Activated naive CD8-positive, alpha-beta T cell (primary cell): ENCODE results near the gene SLC6A12.

Source experiments
- H3K27ac Mint-ChIP-seq: one replicate; pipeline ENCODE4 v1.8.0; 2021; ENCODE audit warnings: mixed read lengths
- H3K27me3 Mint-ChIP-seq: one replicate; pipeline ENCODE4 v1.8.0; 2021; ENCODE audit warnings: mixed read lengths
- H3K36me3 Mint-ChIP-seq: one replicate; pipeline ENCODE4 v1.8.0; 2021; ENCODE audit warnings: mixed read lengths
- H3K4me1 Mint-ChIP-seq: one replicate; pipeline ENCODE4 v1.8.0; 2021; ENCODE audit warnings: low read depth, mixed read lengths
- H3K4me3 Mint-ChIP-seq: one replicate; pipeline ENCODE4 v1.8.0; 2021; ENCODE audit warnings: mild to moderate bottlenecking, mixed read lengths
- H3K9me3 Mint-ChIP-seq: one replicate; pipeline ENCODE4 v1.8.0; 2021; ENCODE audit warnings: low read depth, mixed read lengths

The SLC6A12 gene

DNA sequence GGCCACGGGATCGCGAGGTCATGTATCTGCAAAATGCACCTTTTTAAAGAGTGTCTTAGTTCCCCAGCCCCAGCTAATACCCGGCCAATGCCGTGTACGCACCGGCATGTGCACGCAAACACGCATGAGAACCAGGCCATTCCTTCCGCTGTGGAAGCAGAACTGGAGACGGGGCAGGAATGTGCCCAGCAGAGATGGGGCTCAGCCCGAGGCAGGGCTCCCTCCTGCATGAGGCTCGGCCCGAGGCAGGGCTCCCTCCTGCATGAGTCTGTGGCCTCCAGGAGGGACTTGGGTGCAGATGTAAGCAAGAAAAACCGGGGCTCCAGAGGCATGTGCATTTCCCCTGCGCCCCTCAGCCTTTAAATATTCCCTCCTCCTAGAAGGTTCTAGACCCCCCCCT lies 38.2 kb downstream of the SLC6A12 start:
- no peaks in the 10 kb centered on the region for H3K36me3 Mint-ChIP-seq
- no peaks in the 10 kb centered on the region for H3K9me3 Mint-ChIP-seq
- peaks cover 2% of the 10 kb centered on the region for H3K27me3 Mint-ChIP-seq
- no peak overlapping the region for H3K27ac Mint-ChIP-seq
- H3K4me3 Mint-ChIP-seq = no peak overlapping the region
- H3K4me1 Mint-ChIP-seq = peaks cover 3% of the 10 kb centered on the region

DNA sequence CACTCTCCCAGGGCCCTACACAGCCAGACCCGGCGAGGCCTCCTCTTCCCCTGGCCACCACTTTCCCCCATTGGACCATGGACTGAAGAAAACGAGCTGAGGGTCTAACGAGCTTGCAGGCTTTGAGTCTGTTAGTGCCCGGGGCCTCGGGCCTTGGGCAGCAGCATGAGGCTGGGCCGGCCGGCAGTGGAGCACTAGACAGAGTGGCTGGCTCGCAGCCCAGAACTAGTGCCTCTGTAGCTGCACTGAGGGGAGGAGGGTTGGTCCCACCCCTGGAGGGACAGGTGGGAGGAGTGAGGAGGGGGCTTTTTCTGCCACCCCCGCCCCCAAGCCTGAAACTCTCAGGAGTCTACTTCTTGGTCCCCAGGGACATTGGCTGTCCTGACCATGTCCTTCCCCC lies 38.7 kb downstream of the SLC6A12 start:
- H3K36me3 Mint-ChIP-seq = no peaks in the 10 kb centered on the region
- H3K4me3 Mint-ChIP-seq = no peak overlapping the region
- H3K4me1 Mint-ChIP-seq = peaks cover 2% of the 10 kb centered on the region
- H3K27ac Mint-ChIP-seq = no peak overlapping the region
- H3K9me3 Mint-ChIP-seq = no peaks in the 10 kb centered on the region
- peaks cover 2% of the 10 kb centered on the region for H3K27me3 Mint-ChIP-seq

DNA sequence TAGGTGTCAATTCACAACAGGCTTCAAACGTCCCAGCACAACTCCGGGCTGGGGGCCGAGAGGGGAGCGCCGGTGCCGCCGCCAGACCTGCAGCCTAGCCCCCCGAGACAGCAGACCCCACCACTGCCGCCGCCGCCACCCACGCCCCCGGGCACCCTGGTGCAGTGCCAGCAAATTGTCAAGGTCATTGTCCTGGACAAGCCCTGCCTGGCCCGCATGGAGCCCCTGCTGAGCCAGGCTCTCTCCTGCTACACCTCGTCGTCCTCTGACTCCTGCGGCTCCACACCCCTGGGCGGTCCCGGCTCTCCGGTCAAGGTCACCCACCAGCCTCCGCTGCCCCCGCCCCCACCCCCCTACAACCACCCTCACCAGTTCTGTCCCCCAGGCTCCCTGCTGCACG lies 39.4 kb downstream of the SLC6A12 start:
- no peaks in the 10 kb centered on the region for H3K9me3 Mint-ChIP-seq
- H3K36me3 Mint-ChIP-seq = no peaks in the 10 kb centered on the region
- H3K27me3 Mint-ChIP-seq = peaks cover 2% of the 10 kb centered on the region
- H3K4me1 Mint-ChIP-seq = peaks cover 4% of the 10 kb centered on the region
- H3K4me3 Mint-ChIP-seq = no peak overlapping the region
- H3K27ac Mint-ChIP-seq = no peak overlapping the region

DNA sequence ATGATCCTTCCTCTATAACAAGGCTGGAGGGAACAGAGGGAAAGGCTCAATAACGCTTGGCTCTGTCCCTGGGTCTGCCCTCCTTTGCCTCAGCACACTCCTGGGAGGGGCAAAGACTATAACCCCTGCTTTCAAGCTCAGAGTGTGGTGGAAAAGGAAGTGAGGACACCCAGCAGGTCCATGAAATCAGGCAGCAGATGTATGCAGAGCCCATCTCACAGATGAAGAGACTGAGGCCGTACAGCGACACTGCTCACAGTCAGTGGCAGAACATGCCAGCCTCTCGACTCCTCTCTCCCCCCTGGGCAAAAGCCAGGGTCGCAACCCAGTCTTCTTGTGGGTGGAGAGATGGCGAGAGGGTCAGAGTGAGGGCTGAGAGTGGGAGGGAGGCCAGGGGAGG lies 39.8 kb downstream of the SLC6A12 start:
- Mint-ChIP-seq H3K27ac (no peak overlapping the region), H3K4me3 (no peak overlapping the region), H3K9me3 (no peaks in the 10 kb centered on the region), H3K4me1 (peaks cover 9% of the 10 kb centered on the region), H3K36me3 (no peaks in the 10 kb centered on the region), H3K27me3 (peaks cover 2% of the 10 kb centered on the region)

DNA sequence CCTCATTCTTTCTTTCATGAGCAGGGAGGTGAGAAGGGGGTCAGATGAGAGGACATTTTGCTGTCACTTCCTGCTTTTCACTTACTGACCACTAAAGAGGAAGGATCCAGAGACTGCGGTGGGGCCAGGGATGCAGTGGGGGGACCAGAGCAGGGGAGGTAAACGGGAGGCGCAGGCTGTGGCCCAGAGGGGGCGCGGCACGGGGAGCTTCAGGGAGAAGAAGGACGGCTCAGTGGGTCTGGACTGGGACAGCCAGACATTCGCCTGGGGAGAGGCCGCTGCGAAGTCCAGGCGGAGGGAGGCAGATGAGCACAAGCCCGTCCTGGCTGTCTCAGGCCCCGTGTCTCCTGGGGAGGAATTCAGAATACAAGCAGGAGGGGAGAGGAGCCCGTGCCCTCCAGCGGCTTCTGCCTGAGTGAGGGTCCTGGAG lies 41.2 kb downstream of the SLC6A12 start:
- Mint-ChIP-seq H3K36me3 (no peaks in the 10 kb centered on the region), H3K27me3 (no peaks in the 10 kb centered on the region), H3K27ac (no peak overlapping the region), H3K4me1 (peaks cover 16% of the 10 kb centered on the region), H3K9me3 (no peaks in the 10 kb centered on the region), H3K4me3 (no peak overlapping the region)

DNA sequence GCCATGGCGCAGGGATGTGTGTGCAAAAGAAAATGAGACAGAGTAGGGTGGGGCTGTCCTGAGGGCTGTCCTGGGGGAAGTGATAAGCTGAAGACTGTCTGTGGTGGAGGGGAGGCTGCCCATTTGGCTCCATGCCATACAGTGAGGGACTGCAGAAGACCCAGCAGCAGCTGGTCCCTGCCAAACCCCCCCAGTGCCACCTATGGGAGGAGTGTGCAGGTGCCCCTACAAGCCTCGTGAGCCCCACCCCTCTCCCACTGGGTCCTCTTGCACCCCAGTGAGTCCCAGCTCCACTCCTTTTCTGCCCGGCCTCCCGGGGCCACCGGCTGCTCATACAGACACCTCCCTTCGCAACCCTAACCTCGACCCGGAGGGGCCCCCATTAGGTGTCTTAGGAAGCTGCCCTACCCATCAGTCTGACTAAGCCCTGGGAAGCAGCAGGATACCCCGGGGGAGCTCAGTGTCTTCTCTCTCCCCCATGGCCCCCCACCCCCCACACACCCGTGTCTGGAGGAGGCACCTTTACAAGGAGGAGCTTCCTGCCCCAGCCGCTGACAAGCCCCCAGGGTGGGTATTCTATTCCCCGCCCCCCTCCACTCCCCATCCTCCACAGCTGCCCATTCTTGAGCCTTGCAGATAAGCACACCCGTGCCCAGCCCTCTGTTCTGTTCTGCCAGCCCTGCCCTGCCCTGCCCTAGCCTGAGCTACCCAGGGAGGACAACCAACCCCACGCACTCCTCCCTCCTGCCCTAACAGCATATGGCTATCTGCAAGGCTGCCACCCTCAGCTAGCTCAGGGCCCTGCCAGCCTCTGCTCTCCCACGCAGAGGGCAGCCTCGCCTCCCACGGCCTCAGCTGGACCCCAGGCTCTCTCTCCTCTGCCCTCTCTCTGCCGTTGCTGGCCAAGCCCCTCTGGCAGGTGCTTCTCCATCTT lies 41.9 kb downstream of the SLC6A12 start:
- H3K9me3 Mint-ChIP-seq = no peaks in the 10 kb centered on the region
- peaks cover 16% of the 10 kb centered on the region for H3K4me1 Mint-ChIP-seq
- H3K27ac Mint-ChIP-seq = no peak overlapping the region
- H3K4me3 Mint-ChIP-seq = no peak overlapping the region
- peaks cover 2% of the 10 kb centered on the region for H3K27me3 Mint-ChIP-seq
- no peaks in the 10 kb centered on the region for H3K36me3 Mint-ChIP-seq

DNA sequence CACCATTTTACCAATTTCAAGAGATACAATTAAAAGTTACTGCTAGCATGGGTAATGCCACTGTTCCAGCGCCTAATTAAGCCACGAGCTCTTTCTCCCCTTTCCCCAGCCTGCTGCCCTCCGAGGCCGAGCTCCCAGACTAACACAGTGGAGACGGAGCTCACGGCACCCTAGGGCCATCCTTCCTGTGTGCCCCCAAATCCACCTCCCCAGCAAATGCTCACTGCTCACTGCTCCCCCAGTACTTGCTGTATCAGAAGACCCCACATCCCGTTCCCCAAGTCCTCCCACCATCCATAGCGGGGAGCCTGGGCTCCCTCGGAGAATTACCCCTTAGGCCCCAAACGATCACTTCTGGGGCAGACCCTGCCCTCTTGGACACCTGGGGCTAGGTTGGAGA lies 42.7 kb downstream of the SLC6A12 start:
- no peak overlapping the region for H3K4me3 Mint-ChIP-seq
- no peaks in the 10 kb centered on the region for H3K9me3 Mint-ChIP-seq
- peaks cover 2% of the 10 kb centered on the region for H3K27me3 Mint-ChIP-seq
- H3K27ac Mint-ChIP-seq = no peak overlapping the region
- H3K4me1 Mint-ChIP-seq = peaks cover 16% of the 10 kb centered on the region
- H3K36me3 Mint-ChIP-seq = no peaks in the 10 kb centered on the region

DNA sequence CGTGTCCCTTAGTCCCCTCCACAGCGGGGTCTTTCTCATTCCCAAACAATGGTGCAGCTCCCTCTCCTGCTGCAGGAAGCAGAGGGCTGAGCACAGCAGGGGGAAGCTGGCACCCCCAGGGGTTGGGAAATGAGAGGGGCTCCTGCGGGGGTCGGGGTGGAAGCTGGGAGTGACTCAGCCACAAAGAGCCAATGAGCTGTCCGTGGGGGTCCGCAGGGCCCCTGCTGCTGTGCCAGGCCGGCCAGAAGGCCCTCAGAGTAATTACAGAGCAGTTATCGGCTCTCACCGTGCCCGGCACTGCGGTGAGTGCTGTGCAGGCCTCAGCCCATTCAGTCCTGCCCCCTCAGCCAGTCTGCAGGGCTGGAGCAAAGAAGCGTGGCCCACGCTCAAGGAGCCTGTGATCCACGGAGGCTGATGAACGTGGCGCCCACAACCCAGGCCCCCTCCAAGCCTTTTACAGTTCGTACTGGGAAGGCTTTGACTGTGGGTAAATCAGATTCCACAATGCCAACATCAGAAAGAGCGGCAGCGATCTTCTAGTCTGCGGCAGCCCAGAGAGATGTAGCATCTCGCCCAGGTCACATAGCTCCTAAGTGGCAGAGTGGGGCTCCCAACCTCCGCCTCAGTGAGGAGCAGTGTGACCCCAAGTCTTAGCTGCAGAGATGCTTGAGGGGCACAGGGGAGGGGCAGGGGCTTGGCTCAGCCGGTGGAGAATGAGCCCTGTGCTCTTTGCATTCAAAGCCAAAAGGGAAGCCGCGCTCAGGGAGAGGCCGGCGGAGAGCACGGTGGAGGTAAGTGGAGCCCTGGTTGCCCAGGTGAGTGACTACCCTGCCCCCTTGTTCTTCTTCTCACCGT lies 43.4 kb downstream of the SLC6A12 start:
- Mint-ChIP-seq H3K36me3 (no peaks in the 10 kb centered on the region), H3K27ac (no peak overlapping the region), H3K9me3 (no peaks in the 10 kb centered on the region), H3K4me1 (peaks cover 16% of the 10 kb centered on the region), H3K4me3 (no peak overlapping the region), H3K27me3 (peaks cover 2% of the 10 kb centered on the region)

DNA sequence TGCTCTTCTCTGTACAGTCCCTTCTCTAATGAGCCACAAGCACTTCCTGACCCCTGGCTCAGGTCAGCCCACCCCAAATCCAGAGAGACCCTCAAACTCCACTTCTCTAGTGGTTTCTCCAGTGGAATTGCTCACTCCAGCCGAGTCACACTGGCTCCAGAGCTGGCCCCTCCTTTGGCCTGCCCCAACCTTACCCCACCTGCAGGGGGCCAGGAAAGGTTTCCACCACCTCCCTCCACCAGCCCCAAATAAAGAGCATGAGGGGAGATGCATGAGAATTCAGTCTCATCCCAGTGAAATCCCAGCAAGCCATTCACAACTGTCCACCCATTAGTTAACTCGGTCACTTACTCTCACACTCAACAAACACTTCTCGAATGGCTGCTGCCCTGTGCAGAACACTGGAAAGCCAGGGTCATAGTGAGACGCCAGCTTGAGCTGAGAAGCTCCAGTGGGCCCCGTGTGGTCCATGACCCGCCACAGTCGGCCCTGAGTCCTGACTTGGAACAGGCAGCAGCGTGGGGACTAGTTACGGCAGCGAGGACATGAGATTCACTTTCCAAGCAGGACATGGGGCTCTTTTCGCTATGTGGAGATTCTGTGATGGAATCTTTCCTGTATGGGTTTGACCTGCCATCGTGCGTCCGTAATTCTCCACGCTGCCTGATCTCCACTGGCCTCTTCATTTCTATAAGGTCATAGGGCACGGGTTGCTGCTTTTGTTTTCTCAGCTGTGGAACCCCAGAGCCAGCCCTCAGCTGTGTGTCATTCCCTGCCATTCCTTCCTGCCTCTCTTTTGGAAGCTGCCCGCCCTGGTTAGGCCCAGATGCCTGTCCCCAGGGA lies 44.2 kb downstream of the SLC6A12 start:
- H3K9me3 Mint-ChIP-seq = no peaks in the 10 kb centered on the region
- H3K4me3 Mint-ChIP-seq = no peak overlapping the region
- H3K27me3 Mint-ChIP-seq = peaks cover 2% of the 10 kb centered on the region
- H3K4me1 Mint-ChIP-seq = peaks cover 16% of the 10 kb centered on the region
- H3K27ac Mint-ChIP-seq = no peak overlapping the region
- H3K36me3 Mint-ChIP-seq = no peaks in the 10 kb centered on the region

DNA sequence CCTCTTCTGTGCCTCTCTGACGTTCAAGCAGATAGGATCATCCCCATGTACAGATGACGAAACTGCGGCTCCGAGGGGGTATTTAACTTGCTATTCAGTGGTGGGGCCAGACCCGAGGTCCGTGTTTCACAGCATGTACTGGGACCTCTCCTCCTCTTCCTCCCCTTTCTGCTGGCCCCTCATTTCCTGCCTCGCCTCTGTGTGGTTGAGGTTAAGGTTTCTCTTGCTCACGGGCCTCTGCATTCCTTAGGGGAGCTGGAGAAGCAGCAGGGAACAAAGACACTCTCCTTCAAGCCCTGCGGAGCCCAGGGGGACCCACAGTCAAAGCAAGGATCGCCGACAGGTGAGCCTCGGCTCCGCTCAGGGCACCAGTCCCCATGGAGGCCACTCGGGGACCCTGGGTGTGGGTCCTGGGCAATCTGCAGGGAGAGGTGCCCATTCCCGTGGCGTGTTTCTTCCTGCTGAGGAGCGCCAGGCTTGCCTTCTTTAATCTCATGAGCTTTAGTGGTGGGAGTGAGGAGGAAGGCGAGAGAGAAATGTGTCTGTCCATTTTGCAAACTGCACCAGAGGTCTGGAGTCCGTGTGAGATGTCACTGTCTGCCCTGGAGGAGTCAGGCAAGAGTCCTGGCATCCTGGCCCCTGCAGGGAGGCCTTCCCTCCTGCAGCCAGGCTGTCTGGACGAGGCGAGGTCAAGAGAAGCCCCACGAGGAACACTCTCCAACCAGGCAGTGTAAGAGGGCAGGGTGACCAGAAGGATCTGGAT lies 45.0 kb downstream of the SLC6A12 start:
- Mint-ChIP-seq H3K36me3 (no peaks in the 10 kb centered on the region), H3K4me1 (peaks cover 16% of the 10 kb centered on the region), H3K4me3 (no peak overlapping the region), H3K27ac (no peak overlapping the region), H3K27me3 (peaks cover 2% of the 10 kb centered on the region), H3K9me3 (no peaks in the 10 kb centered on the region)

DNA sequence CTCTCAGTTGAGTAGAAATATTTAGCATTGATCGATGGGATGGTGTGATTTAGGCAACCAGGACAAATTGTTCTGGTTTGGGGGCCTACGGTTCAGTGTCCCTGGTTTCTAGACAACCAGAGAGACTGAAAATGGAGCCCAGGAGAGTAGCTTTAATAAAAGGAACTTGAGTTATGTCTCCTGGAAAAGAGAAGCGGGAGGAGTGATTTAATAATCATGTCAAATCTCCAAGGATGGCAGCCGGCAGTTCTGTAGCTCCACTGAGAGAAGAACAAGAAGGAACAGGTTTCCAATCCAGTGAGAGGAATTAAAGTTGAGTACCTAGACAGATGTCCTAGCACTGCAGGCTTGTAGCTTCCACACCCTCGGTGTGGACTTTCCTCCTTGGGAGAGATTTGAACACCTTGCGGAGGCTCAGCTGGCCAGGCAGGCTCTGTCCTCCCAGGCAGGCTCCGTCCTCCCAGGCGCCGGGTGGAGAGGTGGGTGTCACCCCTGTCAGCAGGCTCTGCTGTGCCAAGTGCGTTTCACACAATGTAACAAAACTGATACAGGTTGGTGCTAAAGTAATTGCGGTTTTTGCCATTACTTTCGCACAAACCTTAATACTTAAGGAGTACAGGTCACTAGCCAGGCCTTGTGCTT lies 45.9 kb downstream of the SLC6A12 start:
- Mint-ChIP-seq H3K27me3 (peaks cover 2% of the 10 kb centered on the region), H3K36me3 (no peaks in the 10 kb centered on the region), H3K9me3 (no peaks in the 10 kb centered on the region), H3K4me3 (no peak overlapping the region), H3K27ac (no peak overlapping the region), H3K4me1 (peaks cover 16% of the 10 kb centered on the region)

DNA sequence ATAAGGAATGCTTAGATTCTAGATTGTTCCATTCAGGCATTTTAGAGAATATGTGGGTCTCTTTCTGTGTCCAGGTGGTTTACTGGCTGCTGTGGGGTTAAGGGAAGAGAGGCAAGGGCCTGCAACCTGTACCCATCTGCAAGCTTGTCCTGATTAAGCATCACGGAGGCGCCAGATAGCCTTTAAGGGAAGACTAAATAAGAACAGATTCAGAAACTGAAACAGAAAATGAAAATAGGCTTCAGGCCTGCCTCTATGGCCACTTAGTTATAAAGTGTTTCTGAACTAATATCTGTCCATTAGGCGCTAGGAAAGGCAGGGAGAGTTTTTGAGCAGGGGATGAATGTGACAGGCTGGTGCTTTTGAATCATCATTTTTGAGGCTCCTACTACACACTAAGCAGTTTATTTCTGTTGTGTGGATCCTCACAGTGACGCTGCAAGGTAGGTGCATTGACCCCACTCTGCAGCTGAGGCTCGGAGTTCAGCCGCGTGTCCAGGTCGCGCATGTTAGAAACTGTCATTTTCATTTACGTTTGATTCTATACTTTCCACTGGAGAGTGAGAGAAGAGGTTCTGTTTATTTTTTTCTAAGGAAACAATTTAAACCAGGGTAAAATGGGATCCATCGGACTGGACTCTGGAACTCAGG lies 47.4 kb downstream of the SLC6A12 start:
- Mint-ChIP-seq H3K4me1 (peaks cover 16% of the 10 kb centered on the region), H3K4me3 (no peak overlapping the region), H3K9me3 (no peaks in the 10 kb centered on the region), H3K27ac (no peak overlapping the region), H3K27me3 (peaks cover 2% of the 10 kb centered on the region), H3K36me3 (no peaks in the 10 kb centered on the region)

DNA sequence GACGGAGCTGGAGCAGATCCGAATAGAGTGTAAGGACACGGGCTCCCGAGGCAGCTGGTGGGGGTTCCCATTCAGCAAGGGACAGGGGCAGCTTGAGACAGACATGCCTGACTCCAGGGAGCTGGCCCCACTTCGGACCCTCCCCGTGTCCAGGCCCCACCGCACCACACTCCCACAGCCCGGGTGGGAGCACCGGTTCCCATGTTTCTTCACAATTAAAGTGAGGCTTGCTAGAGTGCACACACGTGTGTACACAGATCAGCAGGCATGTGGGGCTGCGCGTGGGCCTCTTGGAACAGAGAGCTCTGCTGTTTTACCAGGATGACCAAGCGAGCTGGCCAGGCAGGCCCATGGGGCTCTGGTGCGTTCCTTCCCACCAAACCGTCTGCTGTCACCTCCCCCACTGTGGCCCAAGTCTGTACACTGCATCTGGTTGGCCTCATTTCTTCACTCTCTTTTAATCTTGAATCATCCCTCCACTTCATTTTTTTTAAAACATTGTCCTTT lies 48.0 kb downstream of the SLC6A12 start:
- Mint-ChIP-seq H3K4me3 (no peak overlapping the region), H3K4me1 (peaks cover 16% of the 10 kb centered on the region), H3K27me3 (peaks cover 2% of the 10 kb centered on the region), H3K27ac (no peak overlapping the region), H3K36me3 (no peaks in the 10 kb centered on the region), H3K9me3 (no peaks in the 10 kb centered on the region)
